Measurements from ENCODE around the gene OR2D3. TPM values are rescaled to one million over a fixed set of nuclear protein-coding genes. Genes with fewer than 3 reads are reported as not detected.
"Not testable (repeated sequence)": the region's sequence is repeated elsewhere in the genome, so short reads cannot be mapped to it uniquely, and the experiment has no call there.

Gene OR2D3
- total RNA-seq, 1 donor from 2014 or later, result not detected

DNA sequence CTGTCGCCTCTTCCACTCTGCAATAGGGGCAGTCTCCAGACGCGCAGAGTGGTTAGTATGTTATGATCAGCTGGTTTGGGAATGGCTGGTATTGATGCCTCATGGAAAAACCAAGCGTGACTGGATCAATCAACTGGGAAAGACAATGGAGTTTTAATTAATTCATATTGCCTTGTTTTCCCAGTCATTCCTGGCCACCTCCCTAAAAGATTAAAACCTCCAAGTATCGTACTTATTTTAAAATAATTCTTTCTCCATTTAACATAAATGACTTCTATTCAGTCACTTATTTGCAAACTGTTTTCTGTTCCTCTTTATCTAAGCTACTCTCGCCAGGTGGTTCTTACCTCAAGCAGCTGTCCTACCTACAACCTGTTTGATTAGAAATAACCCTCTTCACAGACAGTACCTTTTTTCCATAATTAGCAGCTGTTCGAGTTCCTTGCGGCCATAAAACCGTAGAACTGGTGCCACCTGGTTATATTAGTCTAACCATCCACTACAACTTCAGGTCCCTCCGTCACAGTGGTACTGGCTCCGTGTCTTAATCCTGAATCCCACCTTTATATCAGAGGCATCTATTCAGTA lies 6.3 kb downstream of the OR2D3 start:
- DNase-seq (ENCODE audit: low spot score), result no peak

DNA sequence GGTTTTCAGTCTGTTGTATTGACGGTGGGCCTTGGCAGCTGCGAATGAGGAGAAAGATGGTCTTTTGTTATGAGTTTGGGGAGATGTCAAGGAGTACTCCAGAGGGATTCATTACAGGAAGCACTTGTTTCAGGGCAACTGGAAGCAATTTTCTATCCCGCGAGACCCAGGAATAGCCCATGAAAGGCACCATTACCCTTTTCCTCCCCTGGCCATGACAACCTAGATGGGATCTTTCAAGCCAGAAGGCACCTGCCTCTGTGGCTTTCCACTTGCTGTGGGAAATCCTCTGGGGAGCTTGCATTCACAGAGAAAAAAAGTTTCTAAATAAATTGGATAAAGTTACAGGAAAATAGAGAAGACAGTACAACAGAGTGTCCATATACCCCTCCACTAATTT lies 8.1 kb downstream of the OR2D3 start:
- DNase-seq (ENCODE audit: low spot score), result no peak

DNA sequence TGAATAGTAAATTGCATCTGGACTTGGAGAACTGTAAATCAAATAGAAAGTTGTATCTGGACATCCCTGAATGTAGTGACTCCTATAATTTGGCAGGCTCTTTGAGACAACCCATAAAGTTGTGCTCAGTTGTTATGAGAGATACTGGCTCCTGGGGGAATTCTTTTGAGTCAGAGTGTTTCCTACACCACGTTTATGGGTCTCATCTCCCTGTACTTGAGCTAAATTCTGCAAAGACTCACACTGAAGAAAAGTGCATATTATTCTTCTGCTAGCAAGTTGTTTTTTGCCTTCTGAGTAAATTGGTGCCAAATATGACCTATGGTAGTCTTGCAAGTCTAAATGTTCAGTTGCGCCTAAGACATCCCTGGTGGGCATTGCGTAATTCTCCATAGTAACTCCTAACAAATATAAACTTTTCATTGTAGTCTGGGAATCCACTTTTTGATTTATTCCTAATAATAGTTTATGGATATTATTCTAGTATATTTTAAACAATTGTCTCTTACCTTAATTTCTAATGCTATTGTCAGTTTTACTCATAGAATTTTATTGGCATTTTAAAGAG lies 10.4 kb downstream of the OR2D3 start:
- DNase-seq (ENCODE audit: low spot score), result no peak

DNA sequence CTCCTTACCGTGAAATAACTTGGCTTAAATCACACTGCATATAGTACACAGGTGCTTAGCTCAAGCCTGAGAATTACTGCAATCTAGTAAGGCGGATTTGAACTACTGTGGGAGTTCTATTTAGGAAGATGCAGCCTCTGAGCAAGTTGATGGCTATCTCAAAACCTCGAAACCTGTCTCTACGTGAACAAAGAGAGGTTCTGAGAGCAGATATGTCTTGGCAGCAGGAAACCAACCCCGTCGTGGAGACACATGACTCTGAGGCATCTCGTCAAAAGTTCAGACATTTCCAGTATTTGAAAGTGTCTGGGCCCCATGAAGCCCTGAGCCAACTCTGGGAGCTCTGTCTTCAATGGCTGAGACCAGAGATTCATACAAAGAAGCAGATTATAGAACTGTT lies 11.3 kb downstream of the OR2D3 start:
- DNase-seq (ENCODE audit: low spot score), result no peak

DNA sequence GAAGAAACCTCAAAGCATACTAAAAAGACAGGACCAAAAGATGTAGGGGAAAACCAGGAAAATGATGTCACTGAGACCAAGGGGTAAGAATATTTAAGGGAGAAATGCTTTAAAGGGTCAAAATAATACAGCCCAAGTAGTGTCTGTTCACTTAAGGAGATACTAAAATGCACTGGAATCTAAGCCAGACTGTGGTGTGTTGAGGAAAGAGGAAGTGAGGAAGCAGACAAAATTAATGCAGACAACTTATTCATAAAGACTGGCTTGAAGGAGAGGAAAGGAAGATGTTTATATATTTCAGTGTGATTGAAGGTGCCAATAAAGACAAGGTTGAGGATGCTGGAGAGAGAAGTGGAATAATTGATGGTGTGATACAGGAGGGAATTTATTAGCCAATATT lies 21.2 kb downstream of the OR2D3 start:
- no peak for DNase-seq (ENCODE audit: low spot score)

DNA sequence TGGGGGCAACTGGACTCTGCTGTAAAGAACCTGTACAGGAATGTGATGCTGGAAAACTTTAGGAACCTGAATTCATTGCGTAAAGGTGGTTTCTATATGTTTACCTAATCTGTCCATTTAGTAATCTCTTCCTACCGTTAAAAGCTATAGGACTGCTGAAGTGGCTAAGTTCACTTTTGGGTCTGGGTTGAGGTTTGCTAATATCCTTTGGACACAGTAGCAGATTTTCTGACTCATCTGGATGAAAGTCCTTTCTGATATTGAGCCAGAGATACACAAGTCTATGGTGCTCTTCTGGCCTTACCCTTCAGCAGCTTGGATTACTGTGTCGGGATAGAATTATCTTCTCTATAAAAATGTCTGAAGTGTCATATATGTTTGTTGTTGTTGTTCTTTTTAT lies 22.3 kb downstream of the OR2D3 start:
- DNase-seq (ENCODE audit: low spot score), result no peak

DNA sequence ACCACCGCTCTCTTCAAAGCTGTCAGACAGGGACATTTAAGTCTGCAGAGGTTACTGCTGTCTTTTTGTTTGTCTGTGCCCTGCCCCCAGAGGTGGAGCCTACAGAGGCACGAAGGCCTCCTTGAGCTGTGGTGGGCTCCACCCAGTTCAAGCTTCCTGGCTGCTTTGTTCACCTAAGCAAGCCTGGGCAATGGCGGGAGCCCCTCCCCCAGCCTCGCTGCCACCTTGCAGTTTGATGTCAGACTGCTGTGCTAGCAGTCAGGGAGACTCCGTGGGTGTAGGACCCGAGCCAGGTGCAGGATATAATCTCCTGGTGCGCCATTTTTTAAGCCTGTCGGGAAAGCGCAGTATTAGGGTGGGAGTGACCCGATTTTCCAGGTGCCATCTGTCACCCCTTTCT lies 33.4 kb downstream of the OR2D3 start:
- DNase-seq (ENCODE audit: low spot score), result not testable (repeated sequence)

DNA sequence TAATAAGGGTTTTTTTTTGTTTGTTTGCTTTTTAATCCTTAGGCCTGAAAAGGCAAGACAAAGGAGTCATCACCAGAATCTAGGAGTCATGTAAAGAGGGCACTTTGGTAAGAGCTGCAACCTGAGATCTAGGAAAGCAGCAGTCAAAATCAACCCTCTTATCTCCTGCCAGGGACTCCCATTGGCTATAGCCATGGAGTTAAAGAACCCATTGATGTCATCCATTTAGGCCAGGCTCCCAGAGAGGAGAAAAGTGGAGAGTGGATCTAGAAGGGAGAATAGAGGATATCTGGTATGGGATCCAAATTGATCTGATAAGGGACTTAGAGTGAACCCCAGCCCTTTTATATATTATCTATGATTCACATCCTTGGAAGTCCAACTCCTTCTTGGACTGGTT lies 41.3 kb downstream of the OR2D3 start:
- DNase-seq (ENCODE audit: low spot score), result no peak

DNA sequence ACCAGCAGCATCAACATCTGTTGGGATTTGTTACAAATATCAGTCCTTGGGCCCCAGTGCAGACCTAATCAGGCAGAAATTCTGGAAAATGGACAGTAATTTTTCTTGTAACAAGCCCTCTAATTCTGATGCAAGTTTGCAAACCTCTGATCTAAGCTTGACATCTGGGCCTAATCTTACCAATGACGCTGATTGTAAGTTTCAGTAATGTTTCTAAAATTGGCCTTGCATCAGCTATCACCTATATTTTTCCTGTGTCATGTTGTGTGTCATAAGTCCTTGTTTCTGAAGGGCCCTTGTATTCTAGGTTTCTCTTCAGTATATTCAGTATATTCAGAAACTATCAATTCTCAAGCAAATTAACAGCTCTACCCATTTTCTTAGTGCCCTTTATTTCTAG lies 41.9 kb downstream of the OR2D3 start:
- DNase-seq (ENCODE audit: low spot score), result no peak

DNA sequence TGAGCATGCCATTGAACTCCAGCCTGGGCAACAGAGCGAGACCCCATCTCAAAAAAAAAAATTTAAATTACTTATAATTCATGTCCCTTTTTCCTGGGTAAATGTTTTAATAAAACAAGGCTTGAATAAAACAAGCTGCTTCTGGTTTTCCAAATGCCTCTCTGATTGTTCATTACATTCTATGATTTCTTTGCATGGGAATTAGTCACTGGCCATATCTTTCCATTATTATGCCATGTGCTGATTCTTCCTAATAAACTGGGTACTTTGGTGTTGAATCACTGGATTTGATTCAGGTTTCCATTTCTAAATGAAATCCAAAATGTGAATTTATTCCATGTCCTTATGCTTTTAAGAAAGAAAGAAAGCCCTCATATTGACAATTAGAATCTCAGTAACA lies 48.0 kb downstream of the OR2D3 start:
- no peak for DNase-seq (ENCODE audit: low spot score)

DNA sequence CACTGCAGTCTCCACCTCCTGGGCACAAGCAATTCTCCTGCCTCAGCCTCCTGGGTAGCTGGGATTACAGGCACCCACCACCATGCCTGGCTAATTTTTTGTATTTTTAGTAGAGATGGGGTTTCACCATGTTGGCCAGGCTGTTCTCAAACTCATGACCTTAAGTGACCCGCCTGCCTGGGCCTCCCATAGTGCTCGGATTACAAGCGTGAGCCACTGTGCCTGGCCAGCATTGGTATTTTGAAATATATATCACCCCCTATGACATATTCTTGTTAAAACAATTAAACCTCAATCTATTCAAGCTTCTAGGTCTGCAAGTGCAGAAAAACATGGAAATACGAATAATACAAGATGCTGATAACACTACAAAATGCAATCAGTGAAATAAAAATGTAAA lies 49.1 kb downstream of the OR2D3 start:
- not testable (repeated sequence) for DNase-seq (ENCODE audit: low spot score)

Other genes with a start within 250 kb of the OR2D3 start
- gene MRPL17, start 237.7 kb upstream of the OR2D3 start, total RNA-seq, result 42.2 TPM
- gene OR2AG2, start 149.0 kb upstream of the OR2D3 start, total RNA-seq, result 0.06 TPM
- not detected for gene OR2AG1, start 138.0 kb upstream of the OR2D3 start, total RNA-seq
- 0.35 TPM for gene OR6A2, start 121.3 kb upstream of the OR2D3 start, total RNA-seq
- gene OR10A5, start 75.3 kb upstream of the OR2D3 start, total RNA-seq, result not detected
- not detected for gene OR10A2, start 57.9 kb upstream of the OR2D3 start, total RNA-seq
- gene OR10A4, start 44.4 kb upstream of the OR2D3 start, total RNA-seq, result not detected
- not detected for gene OR2D2, start 28.5 kb upstream of the OR2D3 start, total RNA-seq
- gene ZNF215, start 5.4 kb downstream of the OR2D3 start, total RNA-seq, result 2.5 TPM
- gene ZNF214, start 99.3 kb downstream of the OR2D3 start, total RNA-seq, result 0.96 TPM
- gene NLRP14, start 99.5 kb downstream of the OR2D3 start, total RNA-seq, result not detected
- gene RBMXL2, start 168.0 kb downstream of the OR2D3 start, total RNA-seq, result not detected